ENCODE data around the gene LMOD3. TPM values are rescaled to one million over a fixed set of nuclear protein-coding genes. Genes with fewer than 3 reads are reported as not detected.

LMOD3 gene
- total and polyA plus RNA-seq, 9 of the 15 experiments (the other 6 are each of a cell fraction or from before 2014, with no cell fraction given), result 0.03 TPM; not detected in 8

GRCh38 chr3:69103123-69103522 is 19.3 kb downstream of the LMOD3 start:
- TF ChIP-seq CTCFL (IDR thresholded peaks at IDR 0.05; ENCODE audit: borderline replicate concordance, insufficient read depth, low read depth, low read length, poor library complexity, severe bottlenecking) (no peak), CREBBP (IDR thresholded peaks at IDR 0.05; ENCODE audit: low read depth, low read length) (no peak), ZBTB1 (CRISPR knock-in tag; IDR thresholded peaks at IDR 0.05; ENCODE audit: borderline replicate concordance, low read depth) (no peak), SNRNP70 (optimal IDR thresholded peaks at IDR 0.05; ENCODE audit: low read depth, low read length) (no peak), ZNF445 (CRISPR knock-in tag; IDR thresholded peaks at IDR 0.05; ENCODE audit: low read depth) (no peak), SIRT6 (IDR thresholded peaks at IDR 0.05; ENCODE audit: low read depth, low read length) (no peak), HEY1 (CRISPR knock-in tag; IDR thresholded peaks at IDR 0.05; ENCODE audit: borderline replicate concordance) (no peak), TCF7 (IDR thresholded peaks at IDR 0.05; ENCODE audit: borderline replicate concordance) (no peak), DDX20 (tag; IDR thresholded peaks at IDR 0.05; ENCODE audit: low read depth) (no peak)
- no peaks in the 10 kb centered on the region for H3K27me3 ChIP-seq (ENCODE audit: control insufficient read depth in 2 of 2, insufficient read depth in 2 of 2, low read length in 2 of 2)
- 60% methylated on average over 3 of the region's 3 CpGs for WGBS (ENCODE audit: insufficient coverage, low coverage, missing lambda C conversion rate)
- H3K36me3 ChIP-seq (ENCODE audit: control insufficient read depth, insufficient read depth, low read length), result peaks cover 16% of the 10 kb centered on the region; the same call in 1 of the 3 replicates
- H3K9me3 ChIP-seq (replicated peaks; ENCODE audit: control insufficient read depth, insufficient read depth, low read depth, low read length), result no peaks in the 10 kb centered on the region
- H3K4me2 ChIP-seq (ENCODE audit: insufficient read depth, low read length), result no peak overlapping the region
- no peak for FAIRE-seq
- DNase-seq (ENCODE audit: extremely low read depth in 1 of 4, low spot score in 3 of 4), result no peak
- ChIA-PET CTCF (ENCODE audit: low intra/inter-chr PET ratio) (no interaction called here), POLR2A (no interaction called here)
- no peak for ATAC-seq
- H2AFZ ChIP-seq (ENCODE audit: low read depth, low read length), result no peak overlapping the region
- no TSS peak for BruUV-seq (replicated peaks)
- in situ Hi-C loops (cut with MboI), result no loop called here
- H3K4me1 ChIP-seq (replicated peaks in 1 of 2; ENCODE audit: control insufficient read depth in 2 of 2, insufficient read depth in 2 of 2, low read length in 2 of 2), result peaks cover 0 to 6% of the 10 kb centered on the region in 2 experiments; a peak in 1 of 5 replicates
- no peaks in the 10 kb centered on the region for H3K79me2 ChIP-seq (ENCODE audit: control insufficient read depth, insufficient read depth, low read length)
- H4K20me1 ChIP-seq (replicated peaks; ENCODE audit: control insufficient read depth, insufficient read depth, low read length), result no peaks in the 10 kb centered on the region
- intact Hi-C loops (cut with micrococcal nuclease), result no loop called here
- H3K27ac ChIP-seq (ENCODE audit: extremely low read depth, low read depth, low read length), result no peak overlapping the region
- H3K9ac ChIP-seq (ENCODE audit: insufficient read depth in 1 of 2, low read depth in 2 of 2, low read length in 2 of 2), result no peak overlapping the region
- H3K4me3 ChIP-seq, result no peak overlapping the region
- H3K9me1 ChIP-seq (ENCODE audit: control insufficient read depth, insufficient read depth, low read length), result no peaks in the 10 kb centered on the region

All from K562 (cell line).